Thyroid gland (tissue), 4 donors: Measurements from ENCODE around the gene TMEM267.
A peak's percentile ranks its signal among the peaks of the same experiment; 100 is the strongest.

Source experiments
- POLR2A ChIP-seq, 2 donors: fragments of 450-650 bp; IDR thresholded peaks; one replicate each; pipeline ENCODE4 v1.6.1; 2017; ENCODE audit warnings: antibody characterized with exemption in 2 of 2, mild to moderate bottlenecking in 2 of 2, moderate library complexity in 1 of 2
- TF ChIP-seq, protein P1 (sequence below), 6 experiments: fragments of 200-600 bp in 3 of 6; fragments of 450-650 bp in 3 of 6; sonication (generic) in 3 of 6; IDR thresholded peaks; one replicate each; pipeline ENCODE4 v1.5.1; 2016 to 2019; ENCODE audit warnings: antibody characterized with exemption in 6 of 6, mild to moderate bottlenecking in 2 of 6, inconsistent platforms in 1 of 6, moderate library complexity in 1 of 6

DNA sequence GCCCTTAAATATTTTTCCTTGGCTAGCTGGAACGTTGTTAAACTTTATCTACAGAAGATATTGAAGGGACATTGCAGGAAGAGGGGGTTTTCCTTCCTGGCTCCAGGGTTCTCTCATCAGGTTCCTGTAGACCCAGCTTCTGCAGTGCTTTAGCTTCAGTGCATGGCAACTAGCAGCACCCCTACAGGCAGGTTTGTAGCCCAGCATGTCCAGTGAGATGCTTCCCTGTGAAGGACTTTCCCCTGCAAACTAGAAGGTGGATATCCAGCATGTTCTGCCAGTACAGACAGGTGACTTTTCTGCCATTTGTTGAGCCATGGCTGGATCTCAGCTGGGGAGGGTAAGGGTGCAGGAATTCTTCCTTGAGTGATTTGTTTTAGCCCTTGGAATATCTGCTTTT is 81.8 kb downstream of the TMEM267 start:
- no peak for TF ChIP-seq POLR2A (IDR thresholded peaks at IDR 0.05)
- TF ChIP-seq, protein P1, sequence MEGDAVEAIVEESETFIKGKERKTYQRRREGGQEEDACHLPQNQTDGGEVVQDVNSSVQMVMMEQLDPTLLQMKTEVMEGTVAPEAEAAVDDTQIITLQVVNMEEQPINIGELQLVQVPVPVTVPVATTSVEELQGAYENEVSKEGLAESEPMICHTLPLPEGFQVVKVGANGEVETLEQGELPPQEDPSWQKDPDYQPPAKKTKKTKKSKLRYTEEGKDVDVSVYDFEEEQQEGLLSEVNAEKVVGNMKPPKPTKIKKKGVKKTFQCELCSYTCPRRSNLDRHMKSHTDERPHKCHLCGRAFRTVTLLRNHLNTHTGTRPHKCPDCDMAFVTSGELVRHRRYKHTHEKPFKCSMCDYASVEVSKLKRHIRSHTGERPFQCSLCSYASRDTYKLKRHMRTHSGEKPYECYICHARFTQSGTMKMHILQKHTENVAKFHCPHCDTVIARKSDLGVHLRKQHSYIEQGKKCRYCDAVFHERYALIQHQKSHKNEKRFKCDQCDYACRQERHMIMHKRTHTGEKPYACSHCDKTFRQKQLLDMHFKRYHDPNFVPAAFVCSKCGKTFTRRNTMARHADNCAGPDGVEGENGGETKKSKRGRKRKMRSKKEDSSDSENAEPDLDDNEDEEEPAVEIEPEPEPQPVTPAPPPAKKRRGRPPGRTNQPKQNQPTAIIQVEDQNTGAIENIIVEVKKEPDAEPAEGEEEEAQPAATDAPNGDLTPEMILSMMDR (IDR thresholded peaks at IDR 0.05), result peak in 1 of 6 experiments; percentile 13
